GM21825 (cell line): ENCODE results near the gene VPS18.
"Not testable (repeated sequence)": the region's sequence is repeated elsewhere in the genome, so short reads cannot be mapped to it uniquely, and the experiment has no call there.

Source experiments
- ATAC-seq: cut with Tn5 transposase; IDR thresholded peaks from one replicate; pipeline ENCODE4 v1.9.1; 2021; ENCODE audit warnings: mild to moderate bottlenecking, moderate library complexity; ENCODE audit not compliant: unreplicated experiment

VPS18 gene, protein sequence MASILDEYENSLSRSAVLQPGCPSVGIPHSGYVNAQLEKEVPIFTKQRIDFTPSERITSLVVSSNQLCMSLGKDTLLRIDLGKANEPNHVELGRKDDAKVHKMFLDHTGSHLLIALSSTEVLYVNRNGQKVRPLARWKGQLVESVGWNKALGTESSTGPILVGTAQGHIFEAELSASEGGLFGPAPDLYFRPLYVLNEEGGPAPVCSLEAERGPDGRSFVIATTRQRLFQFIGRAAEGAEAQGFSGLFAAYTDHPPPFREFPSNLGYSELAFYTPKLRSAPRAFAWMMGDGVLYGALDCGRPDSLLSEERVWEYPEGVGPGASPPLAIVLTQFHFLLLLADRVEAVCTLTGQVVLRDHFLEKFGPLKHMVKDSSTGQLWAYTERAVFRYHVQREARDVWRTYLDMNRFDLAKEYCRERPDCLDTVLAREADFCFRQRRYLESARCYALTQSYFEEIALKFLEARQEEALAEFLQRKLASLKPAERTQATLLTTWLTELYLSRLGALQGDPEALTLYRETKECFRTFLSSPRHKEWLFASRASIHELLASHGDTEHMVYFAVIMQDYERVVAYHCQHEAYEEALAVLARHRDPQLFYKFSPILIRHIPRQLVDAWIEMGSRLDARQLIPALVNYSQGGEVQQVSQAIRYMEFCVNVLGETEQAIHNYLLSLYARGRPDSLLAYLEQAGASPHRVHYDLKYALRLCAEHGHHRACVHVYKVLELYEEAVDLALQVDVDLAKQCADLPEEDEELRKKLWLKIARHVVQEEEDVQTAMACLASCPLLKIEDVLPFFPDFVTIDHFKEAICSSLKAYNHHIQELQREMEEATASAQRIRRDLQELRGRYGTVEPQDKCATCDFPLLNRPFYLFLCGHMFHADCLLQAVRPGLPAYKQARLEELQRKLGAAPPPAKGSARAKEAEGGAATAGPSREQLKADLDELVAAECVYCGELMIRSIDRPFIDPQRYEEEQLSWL

DNA sequence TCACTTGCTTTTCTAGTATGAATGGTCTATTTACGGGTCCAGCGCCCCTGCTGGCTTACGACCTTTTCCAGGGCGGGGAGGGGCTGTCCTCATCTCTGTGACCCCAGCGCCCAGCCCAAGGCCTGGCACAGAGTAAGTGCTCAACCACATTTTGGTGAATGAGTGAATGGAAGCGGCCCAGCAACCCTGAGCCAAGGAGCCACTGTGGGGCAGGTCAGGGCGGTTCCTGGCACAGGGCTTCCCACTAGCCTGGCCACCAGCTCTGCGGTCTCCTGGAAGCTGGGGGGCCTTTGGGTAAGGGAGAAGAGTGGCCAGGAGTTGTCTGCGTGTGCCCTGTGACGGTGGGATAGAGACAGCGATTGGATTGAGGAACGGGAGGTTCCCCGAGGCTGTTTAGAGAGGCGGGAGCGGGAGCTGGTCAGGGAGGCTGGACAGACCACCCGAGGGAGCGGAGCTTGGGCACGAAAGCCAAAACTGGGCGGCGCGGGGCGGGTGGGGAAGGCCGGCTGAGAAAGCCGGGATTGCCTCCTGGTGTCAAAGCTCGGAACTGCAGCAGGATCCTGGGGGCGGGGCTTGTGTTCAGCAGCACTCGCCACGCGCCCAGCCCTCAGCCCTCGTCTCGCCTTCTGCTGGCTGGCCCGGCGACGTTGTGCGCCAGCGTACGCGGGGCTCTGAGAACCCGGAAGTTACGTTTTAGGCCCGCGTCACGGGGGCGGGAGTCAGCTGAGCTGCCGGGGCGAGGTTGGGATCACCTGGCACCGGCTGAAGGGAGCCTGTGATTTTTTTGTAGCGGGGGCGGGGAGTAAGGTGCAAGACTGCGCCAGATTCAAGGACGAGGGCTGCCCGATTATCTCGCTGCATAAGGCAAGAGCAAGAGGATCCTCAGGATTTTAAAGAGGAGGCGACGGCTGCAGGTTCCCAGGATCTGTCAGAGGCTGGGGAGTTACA lies at the start of gene VPS18:
Gene VPS18 (plus strand): TSS at position 718 of the 948 bp plus-strand sequence. CDS start 319 bp downstream, outside the sequence.
- ATAC-seq: peak; percentile 81

DNA sequence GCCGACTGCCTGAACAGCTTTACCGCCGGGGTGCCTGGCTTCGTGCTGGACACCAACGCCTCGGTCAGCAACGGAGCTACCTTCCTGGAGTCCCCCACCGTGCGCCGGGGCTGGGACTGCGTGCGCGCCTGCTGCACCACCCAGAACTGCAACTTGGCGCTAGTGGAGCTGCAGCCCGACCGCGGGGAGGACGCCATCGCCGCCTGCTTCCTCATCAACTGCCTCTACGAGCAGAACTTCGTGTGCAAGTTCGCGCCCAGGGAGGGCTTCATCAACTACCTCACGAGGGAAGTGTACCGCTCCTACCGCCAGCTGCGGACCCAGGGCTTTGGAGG lies 49.6 kb upstream of the VPS18 start:
- ATAC-seq: no peak

DNA sequence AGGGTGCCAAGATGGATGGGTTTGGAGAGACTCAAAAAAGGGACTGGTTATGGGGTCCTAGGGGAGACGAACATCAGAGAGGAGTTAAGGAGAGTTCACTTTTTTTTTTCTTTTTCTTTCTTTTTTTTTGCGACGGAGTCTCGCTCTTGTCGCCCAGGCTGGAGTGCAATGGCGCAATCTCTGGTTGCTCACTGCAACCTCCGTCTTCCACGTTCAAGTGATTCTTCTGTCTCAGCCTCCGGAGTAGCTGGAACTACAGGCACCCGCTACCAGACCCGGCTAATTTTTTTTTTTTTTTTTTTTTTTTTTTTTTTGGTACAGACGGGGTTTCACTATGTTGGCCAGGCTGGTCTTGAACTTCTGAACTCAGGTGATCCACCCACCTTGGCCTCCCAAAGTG lies 49.2 kb upstream of the VPS18 start:
- no peak for ATAC-seq

DNA sequence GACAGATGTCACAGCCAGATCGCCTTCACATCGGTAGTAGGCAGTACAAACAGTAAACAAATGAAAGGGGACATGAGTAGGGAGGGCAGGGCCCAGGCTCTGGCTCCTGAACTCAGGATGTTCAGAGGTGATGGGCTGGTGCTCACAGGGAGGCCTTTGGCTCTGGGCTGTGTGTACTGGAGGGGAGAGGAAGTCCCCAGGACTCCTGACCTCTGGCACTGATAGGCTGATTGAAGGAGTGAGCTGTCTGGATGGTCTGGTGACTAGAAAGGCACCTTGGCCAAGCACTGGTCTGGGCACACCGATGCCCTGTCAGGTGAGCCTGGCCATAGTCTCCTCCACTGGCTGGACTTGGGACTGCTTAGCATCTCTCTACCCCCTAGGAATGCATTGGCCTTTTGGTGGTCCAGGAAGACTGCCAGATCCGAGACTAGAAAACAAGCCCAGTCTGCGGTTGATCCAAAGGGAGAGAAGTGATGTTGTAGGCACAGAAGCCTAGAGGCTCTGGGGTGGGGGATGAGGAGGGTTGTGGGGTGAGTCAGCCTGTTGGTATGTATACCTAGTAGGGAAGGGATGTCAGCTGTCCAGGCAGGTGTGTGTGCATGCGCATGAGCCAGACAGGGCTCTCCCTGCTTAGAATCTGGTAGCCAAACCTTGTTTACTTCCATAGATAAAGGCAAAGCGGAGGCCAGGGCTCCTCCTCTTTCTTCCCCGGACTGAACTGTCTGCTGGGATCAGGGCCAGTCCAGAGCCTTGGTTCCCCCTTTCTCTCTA lies 48.6 kb upstream of the VPS18 start:
- no peak for ATAC-seq

DNA sequence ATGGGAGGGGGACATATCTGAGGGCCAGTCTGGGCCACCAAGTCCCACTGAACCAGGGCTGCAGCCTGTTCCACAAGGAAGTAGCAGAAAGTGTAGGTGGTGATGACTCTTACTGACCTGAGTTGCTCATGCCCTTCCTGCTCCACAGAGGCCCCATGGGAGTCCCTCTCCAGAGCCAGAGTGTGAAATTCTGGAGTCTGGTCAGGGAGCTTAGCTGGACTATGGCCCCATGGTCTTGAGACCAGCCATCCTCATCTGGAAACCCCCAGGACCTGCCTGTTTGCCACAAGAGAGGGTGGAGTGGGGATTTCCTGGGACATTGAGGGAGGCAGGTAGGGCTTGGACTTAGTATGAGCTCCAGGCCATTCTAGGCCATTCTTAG lies 47.4 kb upstream of the VPS18 start:
- no peak for ATAC-seq

DNA sequence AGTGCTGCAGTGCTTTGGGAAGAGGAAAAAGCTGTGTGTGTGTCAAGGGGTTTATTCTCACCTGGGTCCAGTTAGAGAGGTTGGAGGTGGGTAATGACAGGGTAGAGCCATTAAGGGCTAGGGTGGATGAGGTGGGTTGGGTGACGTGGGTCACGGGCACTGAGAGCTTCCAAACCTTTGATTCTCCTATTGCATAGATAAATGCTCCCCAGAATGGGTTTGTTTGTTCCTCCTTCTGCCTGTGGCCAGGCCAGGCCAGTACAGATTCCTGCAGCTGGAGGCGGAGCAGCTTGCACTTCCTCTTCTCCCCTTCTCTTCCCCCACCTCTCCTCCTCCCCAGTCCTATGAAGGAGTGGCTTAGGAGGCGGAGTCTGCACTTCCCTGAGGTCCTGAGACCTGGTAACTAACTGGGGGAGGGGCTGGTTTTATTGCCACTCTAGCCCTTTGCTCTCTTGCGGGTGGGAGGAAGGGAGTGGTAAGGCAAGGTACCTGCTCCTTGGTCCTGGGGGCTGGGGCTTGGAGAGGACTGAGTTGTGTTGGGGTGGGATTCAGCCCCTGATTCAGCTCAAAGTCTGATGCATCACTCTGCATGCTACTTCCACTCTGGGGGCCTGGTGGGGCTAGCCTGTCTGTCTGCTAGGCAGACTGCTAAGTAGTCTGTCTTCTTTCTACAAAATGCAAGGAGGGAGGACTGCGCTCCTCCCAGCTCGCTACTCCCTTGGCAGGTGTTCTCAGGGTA lies 46.9 kb upstream of the VPS18 start:
- ATAC-seq: peak; percentile 72

DNA sequence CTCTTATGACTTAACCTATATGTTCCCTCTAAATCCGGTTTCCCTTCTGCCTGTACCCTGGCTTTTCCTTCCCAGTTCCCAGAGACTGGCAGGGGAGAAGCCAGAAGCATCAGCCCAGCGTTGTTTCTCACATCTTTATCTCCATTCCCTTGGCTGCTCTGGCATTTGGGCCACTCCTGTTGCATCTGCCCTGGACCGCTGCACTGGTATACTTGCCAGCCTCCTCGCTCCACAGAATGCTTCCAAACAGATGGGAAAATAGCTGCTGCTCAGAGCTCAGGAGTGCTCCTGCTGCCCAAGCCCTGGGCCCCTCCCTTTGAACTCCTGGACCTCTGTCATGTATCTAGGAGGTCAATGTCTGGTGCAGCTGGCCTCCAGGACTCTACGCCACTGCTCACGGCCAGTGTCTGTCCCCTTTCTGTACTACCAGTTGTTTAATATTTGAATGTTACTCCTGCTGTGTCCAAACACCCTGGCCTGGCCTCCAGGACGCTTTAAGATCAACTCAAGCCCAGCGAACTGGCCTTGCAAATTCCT lies 43.6 kb upstream of the VPS18 start:
- ATAC-seq: no peak

DNA sequence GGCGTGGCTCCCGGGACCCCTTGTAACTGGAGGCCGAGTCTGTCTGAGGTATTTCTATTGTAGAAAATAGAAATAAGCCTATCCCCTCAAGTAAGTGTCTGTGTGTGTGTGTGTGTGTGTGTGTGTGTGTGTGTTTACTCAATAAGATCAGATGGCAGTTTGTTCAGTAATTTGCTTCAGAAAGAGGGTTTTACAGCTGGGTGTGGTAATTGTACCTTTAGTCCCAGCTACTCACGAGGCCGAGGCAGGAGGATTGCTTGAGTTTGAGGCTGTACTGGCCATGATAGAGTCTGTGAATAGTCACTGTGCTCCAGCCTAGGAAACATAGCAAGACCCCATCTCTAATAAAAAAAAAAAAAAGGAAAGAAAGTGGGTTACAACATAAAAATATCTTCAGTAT lies 41.7 kb upstream of the VPS18 start:
- no peak for ATAC-seq

DNA sequence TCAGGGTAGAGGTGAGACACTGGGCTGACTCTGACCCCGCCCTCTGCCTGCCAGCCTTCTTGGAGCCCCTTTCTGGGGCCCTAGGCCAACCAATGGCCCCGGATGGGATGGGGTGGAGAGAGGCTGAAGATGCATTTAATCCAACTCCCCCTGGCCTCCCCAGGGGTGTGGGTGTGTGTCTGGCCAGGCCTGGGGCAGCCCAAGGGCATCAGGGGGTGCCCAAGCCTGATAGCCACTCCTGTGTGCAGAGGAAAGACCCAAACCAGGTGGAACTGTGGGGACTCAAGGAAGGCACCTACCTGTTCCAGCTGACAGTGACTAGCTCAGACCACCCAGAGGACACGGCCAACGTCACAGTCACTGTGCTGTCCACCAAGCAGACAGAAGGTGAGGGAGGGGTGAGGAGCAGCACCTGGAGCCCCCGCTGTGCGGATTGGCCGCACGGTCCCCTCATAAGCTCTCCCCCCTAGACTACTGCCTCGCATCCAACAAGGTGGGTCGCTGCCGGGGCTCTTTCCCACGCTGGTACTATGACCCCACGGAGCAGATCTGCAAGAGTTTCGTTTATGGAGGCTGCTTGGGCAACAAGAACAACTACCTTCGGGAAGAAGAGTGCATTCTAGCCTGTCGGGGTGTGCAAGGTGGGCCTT lies 40.9 kb upstream of the VPS18 start:
- no peak for ATAC-seq

DNA sequence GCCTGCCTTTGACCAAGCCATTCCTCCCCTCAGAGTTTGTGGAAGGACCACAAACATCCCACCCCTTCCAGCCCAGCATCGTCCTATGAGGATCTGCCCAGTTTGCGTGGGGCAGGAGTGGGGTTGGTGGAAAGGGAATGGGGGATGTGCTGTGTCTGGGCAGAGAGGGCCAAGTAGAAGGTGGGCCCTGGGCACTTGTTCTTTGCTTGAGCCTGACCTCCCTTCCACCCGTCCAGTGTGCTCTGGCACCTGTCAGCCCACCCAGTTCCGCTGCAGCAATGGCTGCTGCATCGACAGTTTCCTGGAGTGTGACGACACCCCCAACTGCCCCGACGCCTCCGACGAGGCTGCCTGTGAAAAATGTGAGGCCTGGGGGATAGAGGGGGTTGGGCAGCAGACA lies 40.1 kb upstream of the VPS18 start:
- no peak for ATAC-seq

DNA sequence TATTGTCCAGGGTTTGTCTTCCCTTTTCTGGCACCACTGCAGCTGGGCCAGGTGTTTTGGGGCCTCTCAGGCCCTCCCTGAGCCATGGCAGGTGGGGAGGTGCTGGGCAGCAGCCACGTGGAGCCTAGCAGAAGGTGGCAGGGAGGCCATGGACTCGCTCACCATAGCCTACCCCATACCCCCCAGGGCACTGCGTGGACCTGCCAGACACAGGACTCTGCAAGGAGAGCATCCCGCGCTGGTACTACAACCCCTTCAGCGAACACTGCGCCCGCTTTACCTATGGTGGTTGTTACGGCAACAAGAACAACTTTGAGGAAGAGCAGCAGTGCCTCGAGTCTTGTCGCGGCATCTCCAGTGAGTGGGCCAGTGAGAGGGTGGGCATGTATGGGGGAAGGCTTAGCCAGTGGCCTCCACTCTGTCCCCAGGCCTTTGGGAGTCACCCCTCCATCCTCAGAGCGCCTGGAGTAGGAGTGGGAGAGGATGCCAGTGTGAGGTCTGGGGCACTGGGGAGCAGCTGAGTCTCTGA lies 38.5 kb upstream of the VPS18 start:
- ATAC-seq: no peak

DNA sequence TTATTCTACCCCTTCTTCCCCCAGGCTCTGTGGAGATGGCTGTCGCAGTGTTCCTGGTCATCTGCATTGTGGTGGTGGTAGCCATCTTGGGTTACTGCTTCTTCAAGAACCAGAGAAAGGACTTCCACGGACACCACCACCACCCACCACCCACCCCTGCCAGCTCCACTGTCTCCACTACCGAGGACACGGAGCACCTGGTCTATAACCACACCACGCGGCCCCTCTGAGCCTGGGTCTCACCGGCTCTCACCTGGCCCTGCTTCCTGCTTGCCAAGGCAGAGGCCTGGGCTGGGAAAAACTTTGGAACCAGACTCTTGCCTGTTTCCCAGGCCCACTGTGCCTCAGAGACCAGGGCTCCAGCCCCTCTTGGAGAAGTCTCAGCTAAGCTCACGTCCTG lies 37.5 kb upstream of the VPS18 start:
- ATAC-seq: no peak

DNA sequence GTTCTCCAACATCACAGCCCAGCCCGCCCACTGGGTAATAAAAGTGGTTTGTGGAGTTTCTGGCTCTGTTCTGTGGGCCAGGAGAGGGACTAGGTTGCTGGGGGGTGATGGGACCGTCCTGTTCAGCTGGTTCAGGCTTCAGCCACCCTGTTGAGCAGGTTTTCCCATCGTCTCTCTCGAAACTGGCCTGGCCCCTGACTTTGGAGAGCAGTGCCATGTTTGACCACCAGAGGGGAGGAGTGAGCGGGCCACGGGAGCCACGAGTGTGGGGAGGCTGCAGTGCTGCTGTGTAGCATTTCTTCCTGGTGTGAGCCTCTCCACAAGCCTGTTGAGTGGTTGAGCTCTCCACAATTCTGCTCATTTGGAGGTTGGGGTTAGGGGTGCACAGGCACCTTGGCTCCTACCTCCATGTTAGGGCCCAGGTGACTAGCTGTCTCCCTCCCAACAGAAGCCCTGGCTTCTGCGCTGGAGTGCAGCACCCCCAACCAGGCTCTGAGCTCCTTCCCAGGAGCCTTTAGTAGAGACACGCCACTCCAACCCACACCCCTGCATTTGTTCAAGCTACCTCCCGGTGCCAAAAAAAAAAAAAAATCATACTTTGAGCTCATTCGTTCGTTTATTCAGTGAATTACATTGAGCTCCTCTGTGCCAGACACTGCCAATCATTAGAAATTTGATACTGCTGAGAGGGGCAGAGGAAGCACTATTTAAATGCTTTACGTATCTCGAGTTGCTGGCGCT lies 36.5 kb upstream of the VPS18 start:
- ATAC-seq: peak; percentile 46

DNA sequence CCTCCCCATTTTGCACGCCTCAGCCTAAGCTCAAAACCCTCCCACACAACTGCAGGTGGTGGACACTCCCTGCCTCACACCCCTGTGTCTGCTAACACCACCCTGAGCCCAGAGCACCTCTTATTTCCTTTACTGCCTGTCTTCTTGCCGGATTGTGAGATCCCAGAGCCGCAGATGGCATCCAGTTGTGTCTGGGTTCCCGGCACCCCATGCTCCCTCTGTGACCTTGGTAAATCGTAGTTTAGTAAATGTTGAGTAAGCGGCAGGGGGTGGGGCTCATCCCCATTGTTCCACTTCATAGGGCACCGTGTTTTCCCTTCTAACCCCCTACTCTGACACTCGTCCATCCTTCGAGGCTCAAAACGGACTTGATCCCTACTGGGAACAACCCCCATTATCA lies 35.5 kb upstream of the VPS18 start:
- no peak for ATAC-seq

DNA sequence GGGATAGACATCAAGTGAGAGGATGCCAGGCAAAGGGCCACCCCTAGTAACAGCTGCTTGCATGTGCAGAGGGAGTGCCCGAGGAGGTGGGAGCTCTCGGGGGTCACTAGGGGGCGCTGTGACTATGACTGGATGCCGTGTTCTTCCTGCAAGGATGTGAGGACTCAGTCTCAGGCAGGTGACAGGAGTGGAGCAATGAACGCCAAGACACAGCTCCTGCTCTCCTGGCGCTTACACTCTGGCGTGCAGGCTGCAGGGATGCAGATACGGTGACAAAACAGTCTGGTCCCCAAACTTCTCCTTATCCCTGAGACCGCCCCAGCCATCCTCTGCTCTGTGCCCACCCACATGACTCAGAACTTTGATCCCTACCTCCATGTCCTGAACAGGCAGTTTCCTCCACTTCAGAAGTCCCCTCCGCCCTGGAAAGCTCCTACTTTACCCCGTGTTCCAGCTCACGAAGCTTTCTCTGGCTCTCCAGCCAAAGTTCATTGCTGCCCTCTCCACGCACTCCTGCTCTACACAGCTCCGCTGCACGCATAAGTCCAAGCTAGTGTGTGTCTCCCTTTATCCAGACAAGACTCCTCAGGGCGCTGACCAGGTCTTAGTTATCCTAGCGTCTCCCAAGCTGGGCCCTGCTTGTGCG lies 34.9 kb upstream of the VPS18 start:
- ATAC-seq: peak; percentile 57

DNA sequence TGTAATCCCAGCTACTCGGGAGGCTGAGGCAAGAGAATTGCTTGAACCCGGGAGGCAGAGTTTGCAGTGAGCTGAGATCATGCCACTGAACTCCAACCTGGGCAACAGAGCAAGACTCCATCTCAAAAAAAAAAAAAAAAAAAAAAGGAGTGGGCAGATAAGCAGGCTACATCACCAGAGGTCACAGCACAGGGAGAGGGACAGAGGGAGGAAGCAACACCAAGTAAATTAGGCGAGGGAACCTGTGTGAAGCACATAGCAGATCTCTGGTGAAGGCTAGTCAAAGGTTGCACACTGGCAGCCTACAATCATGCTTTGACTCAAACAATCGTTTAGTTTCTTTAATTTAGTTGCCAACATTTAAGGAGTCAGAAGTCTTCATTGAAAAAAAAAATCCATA lies 33.1 kb upstream of the VPS18 start:
- not testable (repeated sequence) for ATAC-seq

DNA sequence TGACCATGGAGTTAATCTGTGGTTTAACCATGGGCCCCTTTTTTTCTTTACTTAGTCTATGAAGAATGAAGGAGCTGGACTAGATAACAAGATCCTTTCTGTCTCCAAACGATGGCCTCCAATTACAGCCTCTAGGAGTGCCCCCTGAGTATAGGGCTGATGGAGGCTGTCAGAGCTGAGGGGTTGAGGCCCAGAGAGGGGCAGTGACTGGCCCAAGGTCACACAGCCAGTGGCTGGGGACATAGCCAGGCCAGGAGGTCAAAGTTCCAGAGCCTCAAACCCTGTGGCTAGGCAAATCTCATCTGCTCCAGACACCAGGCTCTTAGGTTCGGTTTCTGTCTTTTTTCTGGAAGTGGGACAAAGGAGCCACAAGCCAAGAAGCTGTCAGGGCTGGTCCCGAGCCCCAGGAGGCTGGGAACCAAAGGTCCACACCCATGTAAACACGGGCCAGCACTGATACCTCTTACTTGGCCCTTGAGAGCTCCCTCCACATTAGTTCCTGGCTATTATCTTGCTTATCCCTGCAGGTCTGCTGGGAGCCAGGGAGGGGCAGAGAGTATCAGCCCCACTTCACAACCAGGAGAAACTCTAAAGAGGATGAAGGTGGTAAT lies 30.5 kb upstream of the VPS18 start:
- no peak for ATAC-seq
